ENCODE data around the gene ZNF12.
"Not testable (repeated sequence)": the region's sequence is repeated elsewhere in the genome, so short reads cannot be mapped to it uniquely, and the experiment has no call there.

ZNF12 gene

DNA sequence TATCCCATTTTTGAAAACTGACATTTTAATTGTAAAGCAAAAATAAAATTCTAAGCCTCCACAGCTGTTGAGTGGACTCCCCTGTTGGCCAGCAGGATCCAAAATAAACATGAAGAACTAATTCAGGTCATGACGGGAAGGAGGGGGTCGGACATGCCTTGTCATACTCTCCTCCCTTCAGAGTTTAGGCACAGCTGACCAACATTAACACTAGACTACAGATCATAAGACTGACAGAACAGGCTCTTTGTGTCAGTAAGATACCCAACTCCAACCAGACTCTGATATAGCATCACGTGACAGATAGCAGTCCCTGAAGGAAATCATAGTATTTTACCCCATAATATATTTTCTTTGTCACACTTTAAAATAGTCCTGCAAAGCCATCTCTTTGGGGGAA is 20.9 kb upstream of the ZNF12 start:
- 0 out of 2 replicates have a peak, but pooled peaks cover under 1% of the 10 kb centered on the region for H3K36me3 ChIP-seq
- TF ChIP-seq, protein P1, sequence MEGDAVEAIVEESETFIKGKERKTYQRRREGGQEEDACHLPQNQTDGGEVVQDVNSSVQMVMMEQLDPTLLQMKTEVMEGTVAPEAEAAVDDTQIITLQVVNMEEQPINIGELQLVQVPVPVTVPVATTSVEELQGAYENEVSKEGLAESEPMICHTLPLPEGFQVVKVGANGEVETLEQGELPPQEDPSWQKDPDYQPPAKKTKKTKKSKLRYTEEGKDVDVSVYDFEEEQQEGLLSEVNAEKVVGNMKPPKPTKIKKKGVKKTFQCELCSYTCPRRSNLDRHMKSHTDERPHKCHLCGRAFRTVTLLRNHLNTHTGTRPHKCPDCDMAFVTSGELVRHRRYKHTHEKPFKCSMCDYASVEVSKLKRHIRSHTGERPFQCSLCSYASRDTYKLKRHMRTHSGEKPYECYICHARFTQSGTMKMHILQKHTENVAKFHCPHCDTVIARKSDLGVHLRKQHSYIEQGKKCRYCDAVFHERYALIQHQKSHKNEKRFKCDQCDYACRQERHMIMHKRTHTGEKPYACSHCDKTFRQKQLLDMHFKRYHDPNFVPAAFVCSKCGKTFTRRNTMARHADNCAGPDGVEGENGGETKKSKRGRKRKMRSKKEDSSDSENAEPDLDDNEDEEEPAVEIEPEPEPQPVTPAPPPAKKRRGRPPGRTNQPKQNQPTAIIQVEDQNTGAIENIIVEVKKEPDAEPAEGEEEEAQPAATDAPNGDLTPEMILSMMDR (IDR thresholded peaks at IDR 0.05; ENCODE audit: low read depth, low read length), result no peak
- no peak overlapping the region for H3K27ac ChIP-seq
- peaks cover 4% of the 10 kb centered on the region for H3K9me3 ChIP-seq (ENCODE audit: severe bottlenecking)
- no peaks in the 10 kb centered on the region for H3K27me3 ChIP-seq (ENCODE audit: insufficient read depth, low read depth, severe bottlenecking)
- H3K4me3 ChIP-seq (ENCODE audit: low read depth, low read length), result no peak overlapping the region
- DNase-seq, result no peak

DNA sequence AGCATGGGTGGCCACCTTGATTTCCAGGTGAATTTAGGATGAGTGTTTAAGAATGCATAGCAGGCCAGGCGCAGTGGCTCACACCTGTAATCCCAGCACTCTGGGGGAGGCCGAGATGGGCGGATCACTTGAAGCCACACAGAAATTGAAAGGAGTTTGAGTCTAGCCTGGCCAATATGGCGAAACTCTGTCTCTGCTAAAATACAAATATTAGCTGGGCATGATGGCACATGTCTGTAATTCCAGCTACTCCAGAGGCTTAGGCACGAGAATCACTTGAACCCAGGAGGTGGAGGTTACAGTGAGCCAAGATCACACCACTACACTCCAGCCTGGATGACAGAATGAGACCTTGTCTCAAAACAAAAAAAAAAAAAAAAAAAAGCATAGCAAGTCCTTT is 19.6 kb upstream of the ZNF12 start:
- not testable (repeated sequence) for H3K27me3 ChIP-seq (ENCODE audit: insufficient read depth, low read depth, severe bottlenecking); H3K9me3 ChIP-seq (ENCODE audit: severe bottlenecking); H3K27ac ChIP-seq

GRCh38 chr7:6725003-6725402 is 18.3 kb upstream of the ZNF12 start:
- TF ChIP-seq, protein P1 (IDR thresholded peaks at IDR 0.05; ENCODE audit: low read depth, low read length), result no peak
- peaks cover 4% of the 10 kb centered on the region for H3K9me3 ChIP-seq (ENCODE audit: severe bottlenecking)
- no peaks in the 10 kb centered on the region for H3K27me3 ChIP-seq (ENCODE audit: insufficient read depth, low read depth, severe bottlenecking)
- DNase-seq, result no peak
- H3K27ac ChIP-seq, result no peak overlapping the region
- H3K4me3 ChIP-seq (ENCODE audit: low read depth, low read length), result no peak overlapping the region
- H3K36me3 ChIP-seq, result no peaks in the 10 kb centered on the region

More for the DNA sequence above, 19.6 kb upstream of the ZNF12 start:
- not testable (repeated sequence) for DNase-seq; H3K36me3 ChIP-seq; H3K4me3 ChIP-seq (ENCODE audit: low read depth, low read length)

DNA sequence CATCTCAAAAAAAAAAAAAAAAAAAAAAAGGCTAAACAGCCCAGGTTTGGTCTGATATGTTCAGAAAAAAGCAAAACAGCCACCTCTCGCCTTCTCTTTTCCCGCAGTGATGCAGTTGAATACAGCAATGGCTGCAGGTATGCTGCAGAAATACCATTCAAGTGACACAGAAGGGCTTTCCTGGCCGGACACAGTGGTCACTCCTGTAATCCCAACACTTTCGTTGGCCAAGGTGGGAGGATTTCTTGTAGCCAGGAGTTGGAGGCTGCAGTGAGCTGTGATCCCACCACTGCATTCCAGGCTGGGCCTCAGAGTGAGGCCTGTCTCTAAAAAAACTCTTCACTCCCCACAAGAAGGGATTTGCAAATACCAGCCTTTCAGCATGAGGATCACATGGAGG is 17.6 kb upstream of the ZNF12 start:
- H3K27me3 ChIP-seq (ENCODE audit: insufficient read depth, low read depth, severe bottlenecking); DNase-seq; H3K27ac ChIP-seq; H3K4me3 ChIP-seq (ENCODE audit: low read depth, low read length); H3K36me3 ChIP-seq; H3K9me3 ChIP-seq (ENCODE audit: severe bottlenecking): not testable (repeated sequence)

DNA sequence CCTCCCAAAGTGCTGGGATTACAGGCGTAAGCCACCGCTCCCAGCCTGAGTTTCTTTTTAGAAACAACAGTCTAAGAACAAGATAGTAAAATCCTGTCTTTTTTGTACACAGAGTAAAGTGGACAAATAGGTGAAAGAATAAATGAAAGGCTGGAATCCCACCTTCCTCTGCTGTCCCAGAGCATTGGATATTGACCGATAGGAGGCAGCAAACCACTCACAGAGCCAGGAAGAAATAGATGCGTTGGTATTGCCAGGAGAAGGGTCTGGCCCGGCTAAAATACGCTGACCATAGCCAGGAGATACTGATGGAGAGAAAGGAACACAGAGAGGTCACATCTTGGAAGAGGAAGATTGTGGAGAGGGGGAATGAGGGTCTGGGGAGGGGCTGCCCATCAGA is 11.4 kb upstream of the ZNF12 start:
- H3K27me3 ChIP-seq (ENCODE audit: insufficient read depth, low read depth, severe bottlenecking), result no peaks in the 10 kb centered on the region
- no peaks in the 10 kb centered on the region for H3K9me3 ChIP-seq (ENCODE audit: severe bottlenecking)
- no peak for DNase-seq
- H3K36me3 ChIP-seq, result no peaks in the 10 kb centered on the region
- no peak overlapping the region for H3K4me3 ChIP-seq (ENCODE audit: low read depth, low read length)
- TF ChIP-seq, protein P1 (IDR thresholded peaks at IDR 0.05; ENCODE audit: low read depth, low read length), result no peak
- no peak overlapping the region for H3K27ac ChIP-seq

DNA sequence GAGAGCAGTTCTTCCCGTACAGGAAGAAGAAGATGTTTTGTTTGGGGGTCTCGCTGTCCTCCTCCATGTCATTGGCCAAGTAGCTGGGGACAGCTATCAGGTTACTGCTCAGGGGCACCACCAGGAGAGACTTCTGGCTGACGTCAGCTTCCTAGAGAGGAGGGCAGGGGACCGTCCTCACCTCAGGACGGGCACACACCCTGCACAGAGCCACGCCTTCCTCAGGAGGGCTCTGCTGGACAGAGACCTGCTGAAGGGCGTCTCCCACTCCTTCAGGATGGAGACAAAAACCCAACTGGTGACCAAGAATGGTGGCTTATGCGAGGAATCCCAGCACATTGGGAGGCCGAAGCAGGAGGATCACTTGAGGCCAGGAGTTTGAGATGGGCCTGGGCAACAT is 9.2 kb upstream of the ZNF12 start:
- H3K27ac ChIP-seq, result not testable (repeated sequence)

GRCh38 chr7:6714360-6714759 is 7.6 kb upstream of the ZNF12 start:
- TF ChIP-seq, protein P1 (IDR thresholded peaks at IDR 0.05; ENCODE audit: low read depth, low read length), result no peak
- no peaks in the 10 kb centered on the region for H3K36me3 ChIP-seq
- no peak overlapping the region for H3K27ac ChIP-seq
- no peak overlapping the region for H3K4me3 ChIP-seq (ENCODE audit: low read depth, low read length)
- H3K9me3 ChIP-seq (ENCODE audit: severe bottlenecking), result no peaks in the 10 kb centered on the region
- H3K27me3 ChIP-seq (ENCODE audit: insufficient read depth, low read depth, severe bottlenecking), result no peaks in the 10 kb centered on the region
- DNase-seq, result no peak

More for the DNA sequence above, 9.2 kb upstream of the ZNF12 start:
- not testable (repeated sequence) for H3K4me3 ChIP-seq (ENCODE audit: low read depth, low read length); H3K36me3 ChIP-seq; H3K27me3 ChIP-seq (ENCODE audit: insufficient read depth, low read depth, severe bottlenecking); DNase-seq; H3K9me3 ChIP-seq (ENCODE audit: severe bottlenecking)

Data from WERI-Rb-1 (cell line).